SU-DHL-6 (cell line): ENCODE measurements around the gene DENND1C.

ENCODE experiments used
- H2AFZ ChIP-seq: fragments of 200-600 bp; sonication (generic); 2 replicates; pipeline ENCODE4 v1.6.1; 2014; ENCODE audit warnings: low read depth, mild to moderate bottlenecking, moderate library complexity, mixed read lengths, antibody characterized with exemption, low read length; ENCODE audit not compliant: severe bottlenecking
- H3F3A ChIP-seq: fragments of 200-600 bp; shearing (Covaris generic); 2 replicates; pipeline ENCODE4 v1.6.0; 2016; ENCODE audit warnings: antibody characterized with exemption, mild to moderate bottlenecking; ENCODE audit not compliant: insufficient read depth
- H3K27ac ChIP-seq: fragments of 200-600 bp; sonication (generic); 2 replicates; pipeline ENCODE4 v1.5.1; 2016; ENCODE audit warnings: low read depth, mild to moderate bottlenecking, low read length, moderate library complexity, mixed read lengths
- H3K27me3 ChIP-seq: fragments of 200-600 bp; sonication (generic), shearing (Covaris generic); 2 replicates; pipeline ENCODE4 v1.6.0; 2014; ENCODE audit warnings: mild to moderate bottlenecking, low read length
- H3K36me3 ChIP-seq: fragments of 200-600 bp; sonication (generic); 2 replicates; pipeline ENCODE4 v1.6.1; 2014; ENCODE audit warnings: mild to moderate bottlenecking, low read length, mixed read lengths
- H3K4me2 ChIP-seq: fragments of 300-600, 200-600 bp; shearing (Covaris generic), sonication (generic); 2 replicates; pipeline ENCODE4 v1.6.0; 2014; ENCODE audit warnings: low read length, low read depth, mild to moderate bottlenecking; ENCODE audit not compliant: poor library complexity, severe bottlenecking
- H3K4me3 ChIP-seq: fragments of 200-600 bp; sonication (generic); 2 replicates; pipeline ENCODE4 v1.5.1; 2014; ENCODE audit warnings: antibody characterized with exemption, low read length, mild to moderate bottlenecking, mixed read lengths; ENCODE audit not compliant: insufficient read depth, poor library complexity, severe bottlenecking
- H3K79me2 ChIP-seq: fragments of 200-600 bp; sonication (generic); 2 replicates; pipeline ENCODE4 v1.6.1; 2014; ENCODE audit warnings: mild to moderate bottlenecking, low read length, moderate library complexity; ENCODE audit not compliant: insufficient read depth
- H3K9ac ChIP-seq: fragments of 200-600 bp; sonication (generic); 2 replicates; pipeline ENCODE4 v1.7.0; 2014; ENCODE audit warnings: mild to moderate bottlenecking, low read length
- H3K9me2 ChIP-seq: fragments of 200-600 bp; sonication (generic); replicated peaks from 2 replicates; pipeline ENCODE4 v1.6.1; 2014; ENCODE audit warnings: low read length; ENCODE audit not compliant: insufficient read depth
- H3K9me3 ChIP-seq: fragments of 200-600 bp; sonication (generic); 2 replicates; pipeline ENCODE4 v1.6.1; 2014; ENCODE audit warnings: low read length, mixed read lengths; ENCODE audit not compliant: insufficient read depth
- H4K20me1 ChIP-seq: fragments of 200-600 bp; sonication (generic); 2 replicates; pipeline ENCODE4 v1.6.1; 2014; ENCODE audit warnings: low read depth, mild to moderate bottlenecking, antibody characterized with exemption, low read length, moderate library complexity, mixed read lengths
- CTCF ChIP-seq: fragments of 200-600 bp; sonication (generic); IDR thresholded peaks from one replicate; pipeline ENCODE4 v1.5.1; 2017; ENCODE audit warnings: antibody characterized with exemption, mild to moderate bottlenecking, low read length, moderate library complexity; ENCODE audit not compliant: insufficient read depth, poor library complexity, severe bottlenecking
- EZH2phosphoT487 ChIP-seq: fragments of 200-600 bp; sonication (generic), shearing (Covaris generic); conservative IDR thresholded peaks from 2 replicates; pipeline ENCODE4 v1.6.1; 2018; ENCODE audit warnings: mild to moderate bottlenecking, antibody characterized with exemption, low read length, moderate library complexity, mixed read lengths

DENND1C gene

GRCh38 chr19:6455924-6456323, 25.7 kb downstream of the DENND1C start:
- TF ChIP-seq CTCF (no peak), EZH2phosphoT487 (no peak)
- no peak overlapping the region for H3K27ac ChIP-seq

GRCh38 chr19:6453951-6454565, 27.5 kb downstream of the DENND1C start:
- no peaks in the 10 kb centered on the region for H3K27me3 ChIP-seq
- no peaks in the 10 kb centered on the region for H3K9me2 ChIP-seq
- no peaks in the 10 kb centered on the region for H3K9me3 ChIP-seq
- H3K9ac ChIP-seq = no peak overlapping the region
- H2AFZ ChIP-seq = no peak overlapping the region
- H4K20me1 ChIP-seq = no peaks in the 10 kb centered on the region
- no peak overlapping the region for H3K27ac ChIP-seq
- H3F3A ChIP-seq = no peaks in the 10 kb centered on the region
- H3K36me3 ChIP-seq = peaks cover 6% of the 10 kb centered on the region; the same call in 1 of the 2 replicates
- H3K4me3 ChIP-seq = no peak overlapping the region
- H3K4me2 ChIP-seq = no peak overlapping the region
- TF ChIP-seq EZH2phosphoT487 (no peak), CTCF (no peak)
- H3K79me2 ChIP-seq = no peaks in the 10 kb centered on the region

More at GRCh38 chr19:6455924-6456323, 25.7 kb downstream of the DENND1C start:
- no peak overlapping the region for H2AFZ ChIP-seq
- H3K9ac ChIP-seq = no peak overlapping the region
- H3K27me3 ChIP-seq = no peaks in the 10 kb centered on the region
- H3F3A ChIP-seq = no peaks in the 10 kb centered on the region
- H3K4me2 ChIP-seq = no peak overlapping the region
- H3K79me2 ChIP-seq = no peaks in the 10 kb centered on the region
- H4K20me1 ChIP-seq = no peaks in the 10 kb centered on the region
- H3K9me2 ChIP-seq = no peaks in the 10 kb centered on the region
- no peak overlapping the region for H3K4me3 ChIP-seq
- H3K9me3 ChIP-seq = no peaks in the 10 kb centered on the region
- peaks cover 6% of the 10 kb centered on the region; the same call in 1 of the 2 replicates for H3K36me3 ChIP-seq

- no peak for TF ChIP-seq CTCF
- no peak for TF ChIP-seq EZH2phosphoT487
- Histone ChIP-seq H3K27ac (no peak overlapping the region), H3K9me3 (no peaks in the 10 kb centered on the region), H3K4me2 (no peak overlapping the region), H3K9me2 (no peaks in the 10 kb centered on the region), H3K9ac (no peak overlapping the region), H3K27me3 (no peaks in the 10 kb centered on the region), H3K79me2 (no peaks in the 10 kb centered on the region), H3F3A (no peaks in the 10 kb centered on the region), H2AFZ (no peak overlapping the region), H4K20me1 (no peaks in the 10 kb centered on the region), H3K4me3 (no peak overlapping the region), H3K36me3 (peaks cover 6% of the 10 kb centered on the region; the same call in 1 of the 2 replicates)
These were observed 28.7 kb downstream of the DENND1C start for GRCh38 chr19:6452899-6453298.
